Prostate gland (tissue), 2 donors: Measurements from ENCODE around the gene TMEM63C. TPM values are rescaled to one million over a fixed set of nuclear protein-coding genes. Genes with fewer than 3 reads are reported as not detected.

Source experiments
- DNase-seq: peaks from one replicate; pipeline ENCODE4 v3.0.0-alpha.2; 2019; ENCODE audit warnings: low spot score
- H3K27ac ChIP-seq, 2 donors: fragments of 200-600 bp; sonication (generic); 2 replicates each; pipeline ENCODE4 v1.5.1; 2017 to 2019
- H3K27me3 ChIP-seq: fragments of 200-600 bp; sonication (generic); replicated peaks from 2 replicates; pipeline ENCODE4 v1.5.1; 2019; ENCODE audit not compliant: insufficient read depth
- H3K36me3 ChIP-seq, 2 donors: fragments of 200-600 bp; sonication (generic); 1 replicate in 1 of 2; 2 replicates in 1 of 2; pipeline versions ENCODE4 v1.5.1 to v1.8.1; 2017 to 2019
- H3K4me1 ChIP-seq: fragments of 200-600 bp; sonication (generic); replicated peaks from 2 replicates; pipeline ENCODE4 v1.5.1; 2019
- H3K4me3 ChIP-seq, 2 donors: fragments of 200-600 bp; sonication (generic); 2 replicates each; pipeline ENCODE4 v1.5.1; 2017 to 2019
- H3K9me3 ChIP-seq: fragments of 200-600 bp; sonication (generic); 2 replicates; pipeline ENCODE4 v1.5.1; 2017
- CTCF ChIP-seq, 4 experiments: fragments of 200-600 bp in 2 of 4; fragments of 450-650 bp in 2 of 4; sonication (generic) in 2 of 4; IDR thresholded peaks; 1 replicate in 3 of 4; 2 replicates in 1 of 4; pipeline ENCODE4 v1.5.1; 2016 to 2019; ENCODE audit warnings: antibody characterized with exemption in 4 of 4, mild to moderate bottlenecking in 2 of 4, moderate library complexity in 2 of 4
- POLR2A ChIP-seq: fragments of 450-650 bp; IDR thresholded peaks from one replicate; pipeline ENCODE4 v1.6.1; 2016; ENCODE audit warnings: antibody characterized with exemption, mild to moderate bottlenecking
- POLR2AphosphoS5 ChIP-seq: sonication (generic); formaldehyde crosslinking; IDR thresholded peaks from one replicate; pipeline ENCODE4 v1.6.1; 2017; ENCODE audit warnings: antibody characterized with exemption
- WGBS: methylation state at CpG from one replicate; pipeline ENCODE4 v1.1.5; 2018; 5-methylcytosine and 5-hydroxymethylcytosine counted together
- intact Hi-C: fragments of 100-400 bp; cut with DNase I; formaldehyde crosslinking; loops from one replicate; pipeline ENCODE4 v1.14.2; 2022
- total RNA-seq, 2 donors: library from RNA; depleted of rRNA; stranded (reverse); fragments of >200 nt; gene quantifications; one replicate each; pipeline ENCODE4 v1.1.0, GENCODE V29; 2016

Gene TMEM63C
- total RNA-seq, 2 donors from 2014 or later: 2.0 to 7.8 TPM

GRCh38 chr14:77265187-77265515 is 83.6 kb downstream of the TMEM63C start:
- Histone ChIP-seq H3K4me1 (no peaks in the 10 kb centered on the region), H3K9me3 (no peaks in the 10 kb centered on the region), H3K27ac (no peak overlapping the region), H3K36me3 (no peaks in the 10 kb centered on the region), H3K27me3 (peaks cover 5% of the 10 kb centered on the region), H3K4me3 (no peak overlapping the region)
- DNase-seq: no peak
- no peak for TF ChIP-seq POLR2AphosphoS5
- no peak for TF ChIP-seq POLR2A
- no peak for TF ChIP-seq CTCF (IDR thresholded peaks at IDR 0.05)
- intact Hi-C loops: no loop called here
- WGBS: 62% methylated on average over 2 of the region's 2 CpGs

GRCh38 chr14:77265561-77266335 is 84.2 kb downstream of the TMEM63C start:
- DNase-seq: no peak
- H3K27me3 ChIP-seq: peaks cover 11% of the 10 kb centered on the region
- H3K4me1 ChIP-seq: no peaks in the 10 kb centered on the region
- no peaks in the 10 kb centered on the region for H3K9me3 ChIP-seq
- H3K4me3 ChIP-seq: no peak overlapping the region
- H3K27ac ChIP-seq: no peak overlapping the region
- intact Hi-C loops: no loop called here
- TF ChIP-seq CTCF (IDR thresholded peaks at IDR 0.05) (no peak), POLR2A (no peak), POLR2AphosphoS5 (no peak)
- H3K36me3 ChIP-seq: no peaks in the 10 kb centered on the region
- 78% methylated on average over 16 of the region's 16 CpGs for WGBS

- intact Hi-C loops: no loop called here
- Histone ChIP-seq H3K27ac (no peak overlapping the region), H3K4me3 (no peak overlapping the region), H3K4me1 (no peaks in the 10 kb centered on the region), H3K36me3 (no peaks in the 10 kb centered on the region), H3K27me3 (peaks cover 16% of the 10 kb centered on the region), H3K9me3 (no peaks in the 10 kb centered on the region)
- TF ChIP-seq POLR2AphosphoS5 (no peak), POLR2A (no peak), CTCF (IDR thresholded peaks at IDR 0.05) (no peak)
- WGBS: 95% methylated on average over 8 of the region's 8 CpGs
- no peak for DNase-seq
Measured at GRCh38 chr14:77266336-77266735, 84.7 kb downstream of the TMEM63C start.

GRCh38 chr14:77267937-77268699 is 86.5 kb downstream of the TMEM63C start:
- Histone ChIP-seq H3K9me3 (no peaks in the 10 kb centered on the region), H3K4me1 (no peaks in the 10 kb centered on the region), H3K27ac (no peak overlapping the region), H3K36me3 (no peaks in the 10 kb centered on the region), H3K27me3 (peaks cover 20% of the 10 kb centered on the region), H3K4me3 (no peak overlapping the region)
- intact Hi-C loops: no loop called here
- no peak for DNase-seq
- 88% methylated on average over 5 of the region's 5 CpGs for WGBS
- no peak for TF ChIP-seq POLR2AphosphoS5
- TF ChIP-seq POLR2A: no peak

- no peak for DNase-seq
- Histone ChIP-seq H3K9me3 (no peaks in the 10 kb centered on the region), H3K27me3 (peaks cover 20% of the 10 kb centered on the region), H3K36me3 (no peaks in the 10 kb centered on the region), H3K27ac (no peak overlapping the region), H3K4me1 (no peaks in the 10 kb centered on the region), H3K4me3 (no peak overlapping the region)
- intact Hi-C loops: no loop called here
- WGBS: 37% methylated on average over 8 of the region's 8 CpGs
- TF ChIP-seq CTCF (IDR thresholded peaks at IDR 0.05): no peak
Measured at GRCh38 chr14:77268989-77269600, 87.5 kb downstream of the TMEM63C start.
